H1 (cell line): ENCODE measurements around the gene IL17RA. TPM values are rescaled to one million over a fixed set of nuclear protein-coding genes. Genes with fewer than 3 reads are reported as not detected.

Experiments used
- CTCF ChIA-PET: fragments of 300-600 bp; sonication (Branson Sonifier 250); formaldehyde crosslinking; loops from one replicate; lab custom pipeline; 2021; ENCODE audit not compliant: partially characterized antibody; lab: Charles Lee
- POLR2A ChIA-PET: fragments of 300-600 bp; sonication (Branson Sonifier 250); formaldehyde crosslinking; loops from one replicate; lab custom pipeline; 2021; ENCODE audit warnings: inconsistent platforms; ENCODE audit not compliant: partially characterized antibody; lab: Charles Lee
- DNase-seq, 2 experiments: peaks; one replicate each; pipeline versions ENCODE4 v3.0.0 to v3.0.0-alpha.2; 2010 to 2022; ENCODE audit warnings: low spot score in 2 of 2, low read depth in 1 of 2, mixed read lengths in 1 of 2
- FAIRE-seq: peaks from 2 replicates; lab custom pipeline; 2011; peaks lifted over from hg19 to GRCh38; lab: Jason Lieb, UNC
- H2AFZ ChIP-seq: 2 replicates; pipeline ENCODE4 v1.8.1; 2012; ENCODE audit warnings: low read length, inconsistent platforms
- H2AK5ac ChIP-seq: 2 replicates; pipeline ENCODE4 v1.6.1; 2013; ENCODE audit warnings: low read depth, low read length
- H2BK120ac ChIP-seq: replicated peaks from 2 replicates; pipeline ENCODE3; 2013; ENCODE audit warnings: low read depth, low read length, inconsistent platforms
- H2BK12ac ChIP-seq: 2 replicates; pipeline ENCODE4 v1.6.1; 2013; ENCODE audit warnings: low read depth, low read length
- H2BK15ac ChIP-seq: 2 replicates; pipeline ENCODE4 v1.6.1; 2013; ENCODE audit warnings: low read length
- H2BK20ac ChIP-seq: 2 replicates; pipeline ENCODE4 v1.6.1; 2013; ENCODE audit warnings: low read length
- H2BK5ac ChIP-seq: 2 replicates; pipeline ENCODE4 v1.6.1; 2013; ENCODE audit warnings: low read depth, low read length
- H3K14ac ChIP-seq: 2 replicates; pipeline ENCODE4 v1.6.1; 2013; ENCODE audit warnings: inconsistent platforms; ENCODE audit not compliant: insufficient read length
- H3K18ac ChIP-seq: 2 replicates; pipeline ENCODE4 v1.6.1; 2013; ENCODE audit warnings: low read length; ENCODE audit errors: extremely low read depth
- H3K23ac ChIP-seq: 2 replicates; pipeline ENCODE4 v1.6.1; 2013; ENCODE audit warnings: inconsistent platforms; ENCODE audit not compliant: insufficient read length
- H3K23me2 ChIP-seq: 2 replicates; pipeline ENCODE4 v1.6.1; 2013; ENCODE audit warnings: low read depth, low read length
- H3K27ac ChIP-seq: 2 replicates; pipeline ENCODE4 v1.6.1; 2011; ENCODE audit warnings: low read depth, low read length, inconsistent platforms
- H3K27me3 ChIP-seq, 4 experiments: replicated peaks in 1 of 4; 1 replicate in 1 of 4; 2 replicates in 3 of 4; pipeline versions ENCODE4 v1.6.1 to v1.8.1; 2011 to 2013; ENCODE audit warnings: low read length in 3 of 4, mild to moderate bottlenecking in 3 of 4, inconsistent platforms in 2 of 4, mixed read lengths in 2 of 4, moderate library complexity in 1 of 4; ENCODE audit not compliant: control insufficient read depth in 3 of 4, insufficient read depth in 3 of 4; ENCODE audit errors: extremely low read depth in 1 of 4
- H3K36me3 ChIP-seq, 4 experiments: 2 replicates each; pipeline versions ENCODE4 v1.6.1 to v1.8.1; 2011 to 2013; ENCODE audit warnings: mild to moderate bottlenecking in 4 of 4, low read length in 3 of 4, moderate library complexity in 2 of 4, control low read depth in 1 of 4, inconsistent platforms in 1 of 4; ENCODE audit not compliant: insufficient read depth in 4 of 4, control insufficient read depth in 2 of 4
- H3K4ac ChIP-seq: replicated peaks from 2 replicates; pipeline ENCODE3; 2013; ENCODE audit warnings: low read length, low read depth, mixed read lengths, inconsistent platforms; ENCODE audit not compliant: insufficient read length
- H3K4me1 ChIP-seq, 4 experiments: replicated peaks in 1 of 4; 1 replicate in 1 of 4; 2 replicates in 3 of 4; pipeline versions ENCODE4 v1.6.1 to v1.8.1; 2011 to 2013; ENCODE audit warnings: low read length in 3 of 4, inconsistent platforms in 2 of 4, mixed read lengths in 1 of 4; ENCODE audit not compliant: insufficient read depth in 4 of 4, control insufficient read depth in 3 of 4
- H3K4me2 ChIP-seq, 2 experiments: 2 replicates each; pipeline versions ENCODE4 v1.6.1 to v1.8.1; 2011 to 2013; ENCODE audit warnings: low read depth in 2 of 2, low read length in 2 of 2, control low read depth in 1 of 2, inconsistent platforms in 1 of 2, mild to moderate bottlenecking in 1 of 2; ENCODE audit not compliant: insufficient read depth in 1 of 2
- H3K4me3 ChIP-seq, 4 experiments: fragments of 200-600, 300-600 bp in 1 of 4; sonication (generic), shearing (Covaris generic), sonication (Bioruptor Twin) in 1 of 4; 2 replicates each; pipeline versions ENCODE4 v1.5.1 to v1.8.1; 2011 to 2016; ENCODE audit warnings: low read length in 4 of 4, low read depth in 3 of 4, control low read depth in 2 of 4, inconsistent platforms in 2 of 4, mild to moderate bottlenecking in 2 of 4, mixed read lengths in 1 of 4, moderate library complexity in 1 of 4; ENCODE audit not compliant: insufficient read depth in 2 of 4; ENCODE audit errors: extremely low read depth in 1 of 4
- H3K56ac ChIP-seq: replicated peaks from 2 replicates; pipeline ENCODE3; 2013; ENCODE audit warnings: low read depth, mild to moderate bottlenecking, mixed read lengths, low read length, inconsistent platforms; ENCODE audit not compliant: insufficient read length
- H3K79me1 ChIP-seq: 2 replicates; pipeline ENCODE4 v1.6.1; 2013; ENCODE audit warnings: low read depth, low read length, control low read depth
- H3K79me2 ChIP-seq, 2 experiments: 2 replicates each; pipeline versions ENCODE4 v1.6.1 to v1.8.1; 2012 to 2013; ENCODE audit warnings: low read length in 2 of 2, mild to moderate bottlenecking in 2 of 2, inconsistent platforms in 1 of 2; ENCODE audit not compliant: insufficient read depth in 2 of 2, control insufficient read depth in 1 of 2
- H3K9ac ChIP-seq, 4 experiments: replicated peaks in 1 of 4; 1 replicate in 1 of 4; 2 replicates in 3 of 4; pipeline versions ENCODE4 v1.6.1 to v1.8.1; 2011 to 2013; ENCODE audit warnings: low read depth in 3 of 4, low read length in 3 of 4, control low read depth in 2 of 4, mild to moderate bottlenecking in 2 of 4, moderate library complexity in 2 of 4, inconsistent platforms in 1 of 4; ENCODE audit errors: extremely low read depth in 1 of 4
- H3K9me3 ChIP-seq, 2 experiments: 2 replicates each; pipeline versions ENCODE4 v1.6.1 to v1.8.1; 2012 to 2013; ENCODE audit warnings: mild to moderate bottlenecking in 2 of 2, moderate library complexity in 2 of 2, control low read depth in 1 of 2, inconsistent platforms in 1 of 2, low read depth in 1 of 2, low read length in 1 of 2, mixed read lengths in 1 of 2; ENCODE audit not compliant: insufficient read depth in 2 of 2
- H4K20me1 ChIP-seq, 2 experiments: replicated peaks in 1 of 2; 2 replicates each; pipeline versions ENCODE3 to v1.8.1; 2011 to 2013; ENCODE audit warnings: inconsistent platforms in 2 of 2, low read length in 2 of 2, mild to moderate bottlenecking in 1 of 2; ENCODE audit not compliant: insufficient read depth in 2 of 2, control insufficient read depth in 1 of 2
- H4K5ac ChIP-seq: 2 replicates; pipeline ENCODE4 v1.6.1; 2013; ENCODE audit warnings: low read length, low read depth, mixed read lengths, inconsistent platforms; ENCODE audit not compliant: insufficient read length
- H4K8ac ChIP-seq: 2 replicates; pipeline ENCODE4 v1.8.0; 2013; ENCODE audit warnings: mild to moderate bottlenecking, moderate library complexity, low read length, inconsistent platforms; ENCODE audit not compliant: insufficient read depth; ENCODE audit errors: extremely low read depth
- H4K91ac ChIP-seq: replicated peaks from 2 replicates; pipeline ENCODE3; 2013; ENCODE audit warnings: low read length, mixed read lengths, inconsistent platforms; ENCODE audit not compliant: insufficient read length
- CBX5 ChIP-seq: fragments of 300-800, 300-1000 bp; sonication (generic); IDR thresholded peaks from 2 replicates; pipeline ENCODE4 v1.7.1; 2016; ENCODE audit warnings: antibody characterized with exemption, low read length, low read depth
- CHD2 ChIP-seq: IDR thresholded peaks from 2 replicates; pipeline ENCODE4 v1.6.1; 2012; ENCODE audit warnings: low read length, improper control_type of control experiment
- JUND ChIP-seq: IDR thresholded peaks from 2 replicates; pipeline ENCODE4 v1.6.1; 2011; ENCODE audit warnings: mild to moderate bottlenecking, improper control_type of control experiment, low read length
- MAX ChIP-seq: IDR thresholded peaks from 2 replicates; pipeline ENCODE4 v1.6.1; 2012; ENCODE audit warnings: inconsistent platforms
- POU5F1 ChIP-seq: IDR thresholded peaks from 2 replicates; pipeline ENCODE4 v1.6.1; 2011; ENCODE audit warnings: low read depth, mild to moderate bottlenecking, low read length, moderate library complexity
- RNF2 ChIP-seq: fragments of 200-900, 300-1000 bp; sonication (generic); IDR thresholded peaks from 2 replicates; pipeline ENCODE4 v1.7.1; 2016; ENCODE audit warnings: borderline replicate concordance, low read depth, mild to moderate bottlenecking, antibody characterized with exemption, low read length; ENCODE audit not compliant: poor library complexity, severe bottlenecking; ENCODE audit errors: missing control alignments
- SP1 ChIP-seq: IDR thresholded peaks from 2 replicates; pipeline ENCODE4 v1.6.1; 2011; ENCODE audit warnings: low read depth, low read length
- TEAD4 ChIP-seq: IDR thresholded peaks from 2 replicates; pipeline ENCODE4 v1.6.1; 2012; ENCODE audit warnings: low read depth, low read length, inconsistent platforms, mixed read lengths
- WGBS, 2 experiments: shearing (Covaris generic) in 1 of 2; methylation state at CpG; one replicate each; pipeline versions ENCODE4 v1.1.6 to v1.1.7; 2013 to 2015; ENCODE audit warnings: low lambda C conversion rate in 2 of 2, mixed read lengths in 2 of 2, inconsistent platforms in 1 of 2, low coverage in 1 of 2, missing lambda C conversion rate in 1 of 2; ENCODE audit not compliant: insufficient replicate concordance in 2 of 2, insufficient coverage in 1 of 2, insufficient read length in 1 of 2; ENCODE audit errors: extremely low coverage in 1 of 2, missing lambda C conversion rate in 1 of 2; 5-methylcytosine and 5-hydroxymethylcytosine counted together
- polyA plus RNA-seq, 7 experiments: library from polyadenylated mRNA; depleted of rRNA in 3 of 7; stranded (reverse) in 5 of 7; unstranded in 2 of 7; fragments of >200 nt in 5 of 7; fragments of 200-250 nt in 2 of 7; gene quantifications; 1 replicate in 5 of 7; 2 replicates in 1 of 7; 4 replicates in 1 of 7; pipeline versions ENCODE4 v1.2.1 to v1.2.3, GENCODE V29; 2011 to 2013; ENCODE audit warnings: missing spikeins in 2 of 7, mixed read lengths in 2 of 7
- total RNA-seq: library from RNA; stranded (reverse); fragmentation: NEBNext Ultra II Directional; extraction: Animal tissue kit (Norgen Biotek cat#: 25700); gene quantifications from 2 replicates; pipeline ENCODE4 v1.2.1, GENCODE V29; 2021

IL17RA gene
- total and polyA plus RNA-seq, 2 of the 8 experiments (the other 6 are each of a cell fraction or from before 2014, with no cell fraction given): 5.6 to 9.9 TPM

GRCh38 chr22:17109976-17110375, 25.2 kb downstream of the IL17RA start:
- H2BK5ac ChIP-seq: no peak overlapping the region
- no peak overlapping the region for H3K14ac ChIP-seq
- H2BK12ac ChIP-seq: no peak overlapping the region
- no peak overlapping the region for H4K8ac ChIP-seq
- CTCF ChIA-PET: interaction anchor here (0.6 to 3.0 kb wide), 2 partner anchors 15 to 629 kb away, joined by 4 to 16 read pairs; no protein-coding TSS in a partner anchor
- no peak overlapping the region for H3K27ac ChIP-seq
- H2AK5ac ChIP-seq: no peak overlapping the region
- no peak overlapping the region for H3K4me2 ChIP-seq
- no peak overlapping the region for H2BK15ac ChIP-seq
- TF ChIP-seq CBX5: no peak
- no peak for TF ChIP-seq JUND
- no peak for TF ChIP-seq TEAD4
- no peak for TF ChIP-seq POU5F1
- TF ChIP-seq RNF2: no peak
- TF ChIP-seq SP1: no peak
- TF ChIP-seq CHD2: no peak
- TF ChIP-seq MAX: no peak
- TF ChIP-seq, all 59 proteins: peak for 0
- H3K36me3 ChIP-seq: peaks cover 0 to 11% (median 2%) of the 10 kb centered on the region in 4 experiments; a peak in 1 of 8 replicates
- H4K5ac ChIP-seq: no peak overlapping the region
- no peak overlapping the region for H3K9ac ChIP-seq
- no peaks in the 10 kb centered on the region for H3K79me1 ChIP-seq
- H4K20me1 ChIP-seq: peaks cover 0 to 2% of the 10 kb centered on the region in 2 experiments
- no peak overlapping the region for H3K4ac ChIP-seq
- no peak overlapping the region for H4K91ac ChIP-seq
- no peak overlapping the region for H2BK20ac ChIP-seq
- H3K27me3 ChIP-seq: peaks cover 0 to 1% (median 0%) of the 10 kb centered on the region in 4 experiments; a peak in 1 of 7 replicates
- H3K4me1 ChIP-seq: no peaks in the 10 kb centered on the region
- no peak for DNase-seq
- H2AFZ ChIP-seq: no peak overlapping the region
- POLR2A ChIA-PET: interaction anchor here (0.6 to 1.0 kb wide), 2 partner anchors 10 to 135 kb away, joined by 3 to 5 read pairs; no protein-coding TSS in a partner anchor
- H2BK120ac ChIP-seq: no peak overlapping the region
- H3K4me3 ChIP-seq: no peak overlapping the region
- no peaks in the 10 kb centered on the region for H3K23me2 ChIP-seq
- no peak overlapping the region for H3K56ac ChIP-seq
- no peaks in the 10 kb centered on the region for H3K79me2 ChIP-seq
- 90% methylated on average over 16 of the region's 16 CpGs; no CpG with 5 or more reads in 1 of the 2 experiments for WGBS, 2 experiments
- no peak overlapping the region for H3K18ac ChIP-seq
- no peak for FAIRE-seq
- no peaks in the 10 kb centered on the region for H3K9me3 ChIP-seq
- no peak overlapping the region for H3K23ac ChIP-seq
